Mucosa of rectum (tissue), 2 donors: Measurements from ENCODE around the gene AP5S1.

ENCODE experiments used
- H3K27ac ChIP-seq, 2 donors: one replicate each; pipeline ENCODE4 v1.7.0; 2013; ENCODE audit warnings: inconsistent platforms in 2 of 2, low read depth in 2 of 2, low read length in 2 of 2
- H3K27me3 ChIP-seq, 2 donors: one replicate each; pipeline ENCODE4 v1.7.0; 2013; ENCODE audit warnings: low read length in 2 of 2; ENCODE audit not compliant: control insufficient read depth in 2 of 2, insufficient read depth in 2 of 2
- H3K36me3 ChIP-seq, 2 donors: one replicate each; pipeline ENCODE4 v1.7.0; 2013; ENCODE audit warnings: low read length in 2 of 2; ENCODE audit not compliant: control insufficient read depth in 2 of 2, insufficient read depth in 2 of 2
- H3K4me1 ChIP-seq, 2 donors: one replicate each; pipeline ENCODE4 v1.7.0; 2013; ENCODE audit warnings: low read length in 2 of 2, mild to moderate bottlenecking in 1 of 2; ENCODE audit not compliant: control insufficient read depth in 2 of 2, insufficient read depth in 2 of 2
- H3K4me3 ChIP-seq, 2 donors: one replicate each; pipeline ENCODE4 v1.7.0; 2013; ENCODE audit warnings: low read length in 2 of 2
- H3K9ac ChIP-seq, 2 donors: one replicate each; pipeline ENCODE4 v1.7.0; 2013; ENCODE audit warnings: low read length in 2 of 2, low read depth in 1 of 2, mild to moderate bottlenecking in 1 of 2
- H3K9me3 ChIP-seq, 2 donors: one replicate each; pipeline ENCODE4 v1.7.0; 2013; ENCODE audit warnings: low read length in 2 of 2; ENCODE audit not compliant: control insufficient read depth in 2 of 2
- donor health status: healthy.
- donor health status: Normal muscosa, but diverticular disease.

Gene AP5S1

DNA sequence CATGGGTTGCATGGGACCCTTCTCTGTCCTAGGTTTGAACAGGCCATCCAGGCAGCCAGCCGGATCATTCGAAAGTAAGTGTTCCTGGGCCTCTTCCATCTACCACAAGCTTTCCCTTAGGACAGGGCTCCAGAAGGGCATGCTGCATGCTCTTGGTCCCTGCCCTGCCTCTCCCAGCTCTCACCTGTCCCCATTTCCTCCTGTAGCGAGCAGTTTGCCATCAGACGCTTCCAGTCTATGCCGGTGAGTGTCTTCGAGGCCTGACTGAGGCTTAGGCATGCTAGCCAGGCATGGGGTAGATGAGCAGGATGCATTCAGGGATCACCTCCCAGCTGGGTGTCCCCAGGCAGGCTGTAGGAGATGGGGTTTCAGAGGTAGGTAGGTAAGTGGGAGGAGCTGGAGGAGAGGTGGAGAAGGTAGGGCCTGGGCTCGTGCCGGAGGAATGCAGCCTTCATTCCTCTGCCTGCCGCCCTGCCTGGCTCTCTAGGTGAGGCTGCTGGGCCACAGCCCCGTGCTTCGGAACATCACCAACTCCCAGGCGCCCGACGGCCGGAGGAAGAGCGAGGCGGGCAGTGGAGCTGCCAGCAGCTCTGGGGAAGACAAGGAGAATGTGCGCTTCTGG lies 20.0 kb upstream of the AP5S1 start:
- no peak overlapping the region for H3K4me3 ChIP-seq
- no peaks in the 10 kb centered on the region for H3K9me3 ChIP-seq
- H3K36me3 ChIP-seq, result peaks cover 27 to 28% of the 10 kb centered on the region in 2 donors
- H3K27ac ChIP-seq, result peak overlapping the region; percentile 5 to 62
- no peaks in the 10 kb centered on the region for H3K27me3 ChIP-seq
- no peak overlapping the region for H3K9ac ChIP-seq
- H3K4me1 ChIP-seq, result peaks cover 42 to 44% of the 10 kb centered on the region in 2 donors

DNA sequence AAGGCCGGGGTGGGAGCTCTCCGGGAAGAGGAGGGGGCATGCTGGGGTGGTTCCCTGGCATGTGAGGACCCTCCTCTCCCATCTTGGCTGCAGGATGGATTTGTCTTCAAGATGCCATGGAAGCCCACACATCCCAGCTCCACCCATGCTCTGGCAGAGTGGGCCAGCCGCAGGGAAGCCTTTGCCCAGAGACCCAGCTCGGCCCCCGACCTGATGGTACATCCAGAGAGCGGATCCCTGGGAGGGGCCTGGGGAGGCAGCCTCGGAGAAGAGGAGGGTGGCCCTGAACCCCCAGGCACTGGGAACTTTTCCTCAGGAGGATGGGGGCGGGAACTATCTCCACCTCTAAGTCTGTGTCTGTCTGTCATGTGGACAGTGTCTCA lies 19.5 kb upstream of the AP5S1 start:
- H3K36me3 ChIP-seq, result peaks cover 27 to 31% of the 10 kb centered on the region in 2 donors
- no peak overlapping the region for H3K9ac ChIP-seq
- peaks cover 43 to 45% of the 10 kb centered on the region in 2 donors for H3K4me1 ChIP-seq
- H3K4me3 ChIP-seq, result no peak overlapping the region
- H3K27me3 ChIP-seq, result no peaks in the 10 kb centered on the region
- peak overlapping the region in 1 of 2 donors; percentile 62 for H3K27ac ChIP-seq
- H3K9me3 ChIP-seq, result no peaks in the 10 kb centered on the region

DNA sequence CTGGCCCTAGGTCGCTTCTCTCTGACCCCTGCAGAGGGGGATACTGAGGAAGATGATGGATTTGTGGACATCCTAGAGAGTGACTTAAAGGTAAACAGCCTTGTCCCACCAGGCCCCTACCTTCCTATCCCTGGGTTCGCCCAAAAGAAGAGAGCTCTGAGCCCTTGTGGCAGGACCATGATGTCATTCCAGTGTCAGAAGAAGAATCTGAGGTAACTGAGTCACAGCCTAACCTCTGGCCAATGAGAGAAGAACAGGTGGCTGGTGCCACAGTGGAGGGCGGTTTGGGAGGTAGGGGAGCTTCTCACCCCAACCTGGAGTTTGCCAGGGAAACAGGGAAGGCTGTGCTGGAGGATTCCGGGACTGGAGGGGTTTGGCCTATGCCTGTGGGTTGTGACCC lies 19.0 kb upstream of the AP5S1 start:
- no peak overlapping the region for H3K4me3 ChIP-seq
- peaks cover 46 to 49% of the 10 kb centered on the region in 2 donors for H3K4me1 ChIP-seq
- peaks cover 27 to 31% of the 10 kb centered on the region in 2 donors for H3K36me3 ChIP-seq
- H3K27me3 ChIP-seq, result no peaks in the 10 kb centered on the region
- H3K27ac ChIP-seq, result no peak overlapping the region
- no peak overlapping the region for H3K9ac ChIP-seq
- no peaks in the 10 kb centered on the region for H3K9me3 ChIP-seq

DNA sequence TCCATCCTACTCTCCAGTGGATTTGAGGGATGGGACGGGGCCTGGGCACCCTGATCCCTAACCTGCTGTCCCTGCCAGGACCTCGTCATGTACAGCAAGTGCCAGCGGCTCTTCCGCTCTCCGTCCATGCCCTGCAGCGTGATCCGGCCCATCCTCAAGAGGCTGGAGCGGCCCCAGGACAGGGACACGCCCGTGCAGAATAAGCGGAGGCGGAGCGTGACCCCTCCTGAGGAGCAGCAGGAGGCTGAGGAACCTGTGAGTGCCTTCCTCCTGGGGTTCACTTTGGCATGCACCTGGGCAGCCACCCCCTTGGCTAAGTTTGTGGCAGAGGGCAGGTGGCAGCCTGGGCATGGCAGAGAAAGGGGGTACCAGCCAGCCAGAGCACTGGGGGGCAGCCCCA lies 18.5 kb upstream of the AP5S1 start:
- Histone ChIP-seq H3K27ac (no peak overlapping the region), H3K4me1 (peaks cover 43 to 48% of the 10 kb centered on the region in 2 donors), H3K27me3 (no peaks in the 10 kb centered on the region), H3K9ac (no peak overlapping the region), H3K4me3 (no peak overlapping the region), H3K9me3 (no peaks in the 10 kb centered on the region), H3K36me3 (peaks cover 27 to 31% of the 10 kb centered on the region in 2 donors)

DNA sequence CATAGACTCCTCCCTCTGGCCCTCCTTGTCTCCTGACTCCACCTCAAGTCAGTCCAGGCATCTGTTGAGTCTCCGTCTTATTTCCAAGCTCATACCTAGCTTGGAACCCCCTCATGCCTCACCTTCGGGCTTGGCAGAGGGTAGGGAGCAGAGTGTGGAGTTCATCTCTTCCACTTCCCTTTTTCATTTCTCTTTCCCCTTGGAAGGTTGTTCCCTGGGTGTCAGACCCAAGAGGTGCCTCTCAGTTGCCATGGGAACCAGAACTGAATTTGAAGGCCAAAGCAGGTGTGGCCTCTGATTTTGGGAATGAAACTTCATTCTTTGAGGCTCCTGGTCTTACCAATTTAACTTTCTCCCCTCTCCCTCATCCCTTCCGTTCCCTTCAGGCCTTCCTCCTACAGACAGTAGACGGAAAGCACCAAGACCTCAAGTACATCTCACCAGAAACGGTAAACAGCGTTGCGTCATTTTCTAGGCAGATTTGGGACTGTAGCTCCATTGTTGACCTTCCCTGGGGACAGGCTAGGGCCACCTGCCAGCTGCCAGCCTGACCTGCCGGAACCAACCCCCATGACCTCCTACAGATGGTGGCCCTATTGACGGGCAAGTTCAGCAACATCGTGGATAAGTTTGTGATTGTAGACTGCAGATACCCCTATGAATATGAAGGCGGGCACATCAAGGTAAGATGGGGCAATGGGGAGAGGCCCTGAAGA lies 17.7 kb upstream of the AP5S1 start:
- peaks cover 43 to 49% of the 10 kb centered on the region in 2 donors for H3K4me1 ChIP-seq
- H3K9me3 ChIP-seq, result no peaks in the 10 kb centered on the region
- H3K27ac ChIP-seq, result no peak overlapping the region
- no peak overlapping the region for H3K4me3 ChIP-seq
- H3K36me3 ChIP-seq, result peaks cover 27 to 31% of the 10 kb centered on the region in 2 donors
- H3K27me3 ChIP-seq, result no peaks in the 10 kb centered on the region
- no peak overlapping the region for H3K9ac ChIP-seq

DNA sequence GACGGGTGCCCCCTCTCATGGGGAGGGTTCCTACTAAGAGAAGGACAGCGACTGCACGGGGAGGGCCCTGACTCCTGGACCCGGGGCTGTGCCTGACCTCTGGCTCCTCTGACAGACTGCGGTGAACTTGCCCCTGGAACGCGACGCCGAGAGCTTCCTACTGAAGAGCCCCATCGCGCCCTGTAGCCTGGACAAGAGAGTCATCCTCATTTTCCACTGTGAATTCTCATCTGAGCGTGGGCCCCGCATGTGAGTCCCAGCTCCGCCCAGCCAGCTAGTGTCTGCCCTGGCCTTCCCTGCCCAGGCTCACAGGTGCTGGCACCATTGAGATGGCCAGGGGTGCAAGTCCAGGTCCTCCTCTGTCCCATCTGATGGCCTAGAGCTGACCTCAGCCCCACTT lies 17.1 kb upstream of the AP5S1 start:
- no peak overlapping the region for H3K9ac ChIP-seq
- H3K27ac ChIP-seq, result no peak overlapping the region
- peaks cover 27 to 31% of the 10 kb centered on the region in 2 donors for H3K36me3 ChIP-seq
- H3K9me3 ChIP-seq, result no peaks in the 10 kb centered on the region
- no peaks in the 10 kb centered on the region for H3K27me3 ChIP-seq
- peaks cover 45 to 51% of the 10 kb centered on the region in 2 donors for H3K4me1 ChIP-seq
- no peak overlapping the region for H3K4me3 ChIP-seq

DNA sequence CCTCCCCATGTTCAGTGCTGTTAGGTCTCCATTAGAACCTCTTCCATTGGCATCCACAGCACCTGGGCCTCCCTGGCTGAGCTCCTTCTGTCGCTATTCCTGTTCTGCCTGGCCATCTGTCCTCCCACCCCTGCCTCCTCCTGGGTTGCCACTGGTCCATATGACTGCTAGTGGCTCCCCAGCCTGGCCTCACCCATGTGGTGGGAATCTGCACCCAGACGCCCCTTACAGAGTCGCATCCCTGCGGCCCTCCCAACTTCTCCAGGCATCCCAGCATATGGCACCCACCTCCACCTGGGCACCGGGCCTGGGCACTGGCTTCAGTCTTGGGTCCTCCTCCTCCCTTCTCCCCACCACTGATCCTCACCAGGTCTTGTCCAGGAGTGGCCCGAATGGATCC lies 16.5 kb upstream of the AP5S1 start:
- Histone ChIP-seq H3K9me3 (no peaks in the 10 kb centered on the region), H3K27me3 (no peaks in the 10 kb centered on the region), H3K4me1 (peaks cover 43 to 49% of the 10 kb centered on the region in 2 donors), H3K36me3 (peaks cover 27 to 31% of the 10 kb centered on the region in 2 donors), H3K9ac (no peak overlapping the region), H3K27ac (no peak overlapping the region), H3K4me3 (no peak overlapping the region)

DNA sequence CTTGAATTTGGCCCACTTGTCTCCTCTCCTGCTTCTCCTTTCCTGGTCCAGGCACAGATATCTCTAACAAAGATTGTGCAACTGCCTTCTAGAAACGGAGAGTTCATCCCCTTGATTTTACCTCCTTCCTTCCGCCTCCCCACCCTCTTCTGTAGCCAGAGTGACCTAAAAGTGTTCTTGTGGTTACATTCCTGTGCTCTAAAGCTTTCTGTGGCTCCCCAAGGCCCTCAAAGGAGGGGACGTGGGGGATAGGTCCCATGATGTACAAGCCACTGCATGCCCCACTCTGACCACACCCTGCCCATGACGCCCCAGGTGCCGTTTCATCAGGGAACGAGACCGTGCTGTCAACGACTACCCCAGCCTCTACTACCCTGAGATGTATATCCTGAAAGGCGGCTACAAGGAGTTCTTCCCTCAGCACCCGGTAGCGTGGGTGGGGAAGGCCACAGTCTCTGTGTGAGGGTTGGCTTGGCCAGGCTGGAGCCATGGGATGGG lies 16.0 kb upstream of the AP5S1 start:
- Histone ChIP-seq H3K27ac (no peak overlapping the region), H3K9me3 (no peaks in the 10 kb centered on the region), H3K27me3 (no peaks in the 10 kb centered on the region), H3K36me3 (peaks cover 27 to 31% of the 10 kb centered on the region in 2 donors), H3K9ac (no peak overlapping the region), H3K4me1 (peaks cover 39 to 45% of the 10 kb centered on the region in 2 donors), H3K4me3 (no peak overlapping the region)

DNA sequence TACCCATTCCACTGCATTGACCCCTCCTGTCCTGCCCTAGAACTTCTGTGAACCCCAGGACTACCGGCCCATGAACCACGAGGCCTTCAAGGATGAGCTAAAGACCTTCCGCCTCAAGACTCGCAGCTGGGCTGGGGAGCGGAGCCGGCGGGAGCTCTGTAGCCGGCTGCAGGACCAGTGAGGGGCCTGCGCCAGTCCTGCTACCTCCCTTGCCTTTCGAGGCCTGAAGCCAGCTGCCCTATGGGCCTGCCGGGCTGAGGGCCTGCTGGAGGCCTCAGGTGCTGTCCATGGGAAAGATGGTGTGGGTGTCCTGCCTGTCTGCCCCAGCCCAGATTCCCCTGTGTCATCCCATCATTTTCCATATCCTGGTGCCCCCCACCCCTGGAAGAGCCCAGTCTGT lies 15.6 kb upstream of the AP5S1 start:
- no peaks in the 10 kb centered on the region for H3K9me3 ChIP-seq
- peaks cover 34 to 41% of the 10 kb centered on the region in 2 donors for H3K4me1 ChIP-seq
- no peak overlapping the region for H3K9ac ChIP-seq
- peaks cover 27 to 31% of the 10 kb centered on the region in 2 donors for H3K36me3 ChIP-seq
- H3K4me3 ChIP-seq, result no peak overlapping the region
- H3K27ac ChIP-seq, result no peak overlapping the region
- no peaks in the 10 kb centered on the region for H3K27me3 ChIP-seq

DNA sequence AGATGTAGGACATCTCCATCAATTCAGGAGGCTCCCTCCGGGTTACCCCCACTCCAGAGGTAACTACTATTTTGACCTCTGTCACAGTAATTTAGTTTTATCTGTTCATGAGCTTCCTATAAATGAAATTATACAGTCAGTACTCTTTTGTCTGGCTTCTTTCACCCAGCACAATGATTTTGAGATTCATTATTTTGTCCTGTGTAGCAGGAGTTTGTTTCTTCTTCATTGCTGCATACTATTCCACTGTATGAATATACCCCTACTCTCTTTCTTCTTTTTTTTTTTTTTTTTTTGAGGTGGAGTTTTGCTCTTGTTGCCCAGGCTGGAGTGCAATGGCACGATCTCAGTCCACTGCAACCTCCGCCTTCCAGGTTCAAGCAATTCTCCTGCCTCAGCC lies 11.8 kb upstream of the AP5S1 start:
- Histone ChIP-seq H3K9ac (peak overlapping the region in 1 of 2 donors; percentile 67), H3K36me3 (peaks cover 8 to 12% of the 10 kb centered on the region in 2 donors), H3K27me3 (no peaks in the 10 kb centered on the region), H3K4me1 (peaks cover 50 to 62% of the 10 kb centered on the region in 2 donors), H3K27ac (peak overlapping the region; percentile 97), H3K9me3 (no peaks in the 10 kb centered on the region), H3K4me3 (peak overlapping the region in 1 of 2 donors; percentile 21)
